HG03571 (cell line): ENCODE results near the gene MYO5A.
A peak's percentile ranks its signal among the peaks of the same experiment; 100 is the strongest.
"Not testable (repeated sequence)": the region's sequence is repeated elsewhere in the genome, so short reads cannot be mapped to it uniquely, and the experiment has no call there.

Experiments used
- ATAC-seq: cut with Tn5 transposase; IDR thresholded peaks from one replicate; pipeline ENCODE4 v1.9.1; 2021; ENCODE audit not compliant: unreplicated experiment

Gene MYO5A

DNA sequence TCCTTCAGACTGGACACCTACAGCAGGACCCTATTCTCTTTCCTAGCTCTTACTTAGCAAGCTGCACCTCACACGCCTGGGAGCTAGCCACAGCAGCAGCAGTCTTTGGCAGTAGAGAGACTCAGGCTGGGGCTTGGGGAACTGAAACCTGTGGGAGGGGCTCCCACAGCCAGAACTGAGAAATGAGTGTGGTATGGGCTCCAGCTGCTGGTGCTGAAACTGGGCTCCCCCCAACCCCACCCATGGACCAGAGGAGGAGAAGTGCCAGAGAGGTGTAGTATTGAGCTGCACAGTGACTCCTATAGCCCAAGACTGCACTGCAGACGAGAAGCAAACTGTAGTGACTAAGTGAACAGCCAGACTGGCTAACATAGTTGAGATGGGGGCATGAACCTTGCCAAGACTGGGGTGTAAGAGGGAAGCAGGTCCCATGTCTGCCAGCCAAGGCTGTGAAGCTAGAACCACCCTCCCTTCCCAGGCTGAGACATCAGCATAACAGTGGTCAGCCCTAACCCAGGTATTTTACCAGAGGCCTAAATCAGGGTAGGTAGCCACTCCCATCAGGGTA lies 62.5 kb downstream of the MYO5A start:
- ATAC-seq, result peak; percentile 91

GRCh38 chr15:52464478-52464877 lies 64.2 kb downstream of the MYO5A start:
- peak; percentile 57 for ATAC-seq

DNA sequence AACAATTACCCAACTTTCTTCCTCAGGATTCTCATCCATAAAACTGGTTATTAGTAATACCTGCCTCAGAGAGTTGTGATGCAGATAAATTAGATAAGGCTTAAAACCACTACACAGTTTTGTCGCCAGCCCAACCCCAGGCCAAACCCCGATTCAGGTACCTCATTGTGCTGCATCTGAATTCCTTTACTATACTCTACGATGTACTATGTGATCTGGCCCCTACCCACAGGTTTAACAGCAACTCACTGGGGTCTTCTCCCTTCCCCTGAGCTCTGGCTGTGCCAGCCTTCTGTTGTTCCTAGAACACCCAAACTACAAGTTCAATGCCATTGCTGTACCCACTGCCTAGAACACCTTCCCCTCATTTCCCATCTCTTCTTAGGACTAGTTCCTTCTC lies 64.6 kb downstream of the MYO5A start:
- no peak for ATAC-seq

DNA sequence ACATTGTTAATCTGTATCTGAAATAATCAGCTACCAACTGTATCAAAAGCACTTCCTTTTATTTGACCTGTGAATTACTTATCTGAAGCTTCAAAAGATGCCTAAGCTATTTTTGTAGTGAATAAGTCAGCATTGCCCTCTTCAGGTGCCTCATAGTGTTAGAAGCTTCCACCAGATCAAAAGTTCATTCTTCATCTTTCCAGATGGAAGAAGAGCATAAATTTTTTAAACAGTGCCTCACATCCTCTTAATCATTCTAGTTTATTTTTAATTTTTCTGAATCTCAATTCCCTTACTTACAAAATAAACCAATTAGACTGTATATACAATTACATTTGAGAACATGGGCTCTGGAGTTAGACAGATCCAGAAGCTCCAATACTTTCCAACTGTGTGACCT lies 65.0 kb downstream of the MYO5A start:
- ATAC-seq, result no peak

DNA sequence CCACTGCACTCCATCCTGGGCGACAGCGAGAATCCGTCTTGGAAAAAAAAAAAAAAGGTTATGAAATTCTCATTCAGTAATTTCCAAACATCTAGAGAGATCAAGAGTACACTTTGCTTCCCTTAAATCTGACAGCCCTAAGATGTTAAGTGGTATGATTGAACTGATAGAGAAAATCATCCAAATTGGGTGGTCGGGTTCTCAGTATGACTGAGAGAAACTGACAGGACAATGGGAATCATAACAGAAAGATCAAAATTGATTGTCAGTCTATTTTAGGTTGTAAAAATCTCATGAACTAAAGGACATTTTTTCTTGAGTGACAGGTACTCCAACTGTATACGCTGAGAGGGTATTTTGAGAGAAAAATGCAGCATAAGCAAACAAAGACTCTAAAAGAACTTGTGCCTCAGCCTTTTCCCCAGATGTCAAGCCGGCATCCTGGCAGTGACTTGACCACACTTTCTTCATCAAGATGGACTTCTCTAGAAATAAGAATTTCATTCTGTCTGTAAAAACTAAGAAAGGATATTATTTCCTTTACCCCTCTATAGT lies 65.8 kb downstream of the MYO5A start:
- ATAC-seq, result no peak

GRCh38 chr15:52459701-52460100 lies 69.0 kb downstream of the MYO5A start:
- not testable (repeated sequence) for ATAC-seq

- not testable (repeated sequence) for ATAC-seq
Measured at GRCh38 chr15:52459265-52459664, 69.4 kb downstream of the MYO5A start.

- ATAC-seq, result no peak
Measured at GRCh38 chr15:52448011-52448890, 80.4 kb downstream of the MYO5A start.

DNA sequence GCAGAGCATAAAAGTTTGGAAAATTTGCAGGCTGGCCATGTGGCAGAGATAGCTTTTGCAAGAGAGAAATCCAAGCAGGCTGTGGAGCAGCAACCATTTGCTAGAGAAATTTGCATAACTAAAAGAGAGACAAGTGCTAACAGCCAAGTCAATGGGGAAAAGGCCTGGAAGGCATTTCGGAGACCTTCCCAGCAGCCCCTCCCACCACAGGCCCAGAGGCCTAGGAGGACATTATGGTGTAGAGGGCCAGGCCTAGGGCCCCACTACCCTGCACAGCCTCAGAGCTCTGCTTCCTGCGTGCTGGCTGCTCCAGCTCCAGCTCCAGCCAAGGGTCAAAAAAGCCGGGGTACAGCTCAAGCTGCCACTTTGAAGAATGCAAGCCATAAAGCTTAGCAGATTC lies 82.7 kb downstream of the MYO5A start:
- no peak for ATAC-seq

GRCh38 chr15:52445553-52445952 lies 83.1 kb downstream of the MYO5A start:
- no peak for ATAC-seq

DNA sequence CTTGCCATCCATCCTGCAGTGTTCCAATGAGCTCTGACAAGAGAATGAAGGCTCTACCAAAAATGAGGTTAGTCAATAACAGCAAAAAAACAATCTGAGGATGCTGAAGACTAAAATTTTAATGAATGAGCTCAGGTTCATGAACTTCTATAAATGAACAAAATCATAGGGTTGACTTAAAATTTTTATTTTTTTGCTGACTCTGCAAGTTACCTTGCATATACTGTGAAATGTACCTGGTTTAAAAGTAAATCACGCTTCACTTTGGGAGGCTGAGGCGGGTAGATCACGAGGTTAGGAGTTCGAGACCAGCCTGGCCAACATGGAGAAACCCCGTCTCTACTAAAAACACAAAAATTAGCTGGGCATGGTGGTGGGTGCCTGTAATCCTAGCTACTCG lies 85.5 kb downstream of the MYO5A start:
- not testable (repeated sequence) for ATAC-seq

DNA sequence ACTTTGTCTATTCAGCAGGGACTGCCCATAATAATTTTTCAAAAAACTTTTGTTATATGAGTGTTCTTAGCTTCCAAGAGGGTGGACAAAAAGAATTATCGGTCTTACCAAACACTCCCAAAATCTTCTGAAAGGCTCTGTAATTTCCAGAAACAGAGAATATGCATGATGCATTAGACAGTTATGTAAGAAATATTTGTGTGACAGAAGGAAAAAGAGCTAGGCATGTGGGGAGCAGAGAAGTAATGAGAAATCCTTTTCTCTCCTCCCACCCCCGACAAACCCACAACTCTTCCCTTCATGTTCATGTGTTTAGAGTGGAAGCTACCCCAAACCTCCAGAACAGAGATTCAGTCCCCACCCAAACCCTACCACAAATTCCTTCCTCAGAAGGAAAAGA lies 86.8 kb downstream of the MYO5A start:
- ATAC-seq, result no peak

GRCh38 chr15:52440946-52441345 lies 87.7 kb downstream of the MYO5A start:
- no peak for ATAC-seq

- no peak for ATAC-seq
Measured at GRCh38 chr15:52440414-52440813, 88.3 kb downstream of the MYO5A start.

DNA sequence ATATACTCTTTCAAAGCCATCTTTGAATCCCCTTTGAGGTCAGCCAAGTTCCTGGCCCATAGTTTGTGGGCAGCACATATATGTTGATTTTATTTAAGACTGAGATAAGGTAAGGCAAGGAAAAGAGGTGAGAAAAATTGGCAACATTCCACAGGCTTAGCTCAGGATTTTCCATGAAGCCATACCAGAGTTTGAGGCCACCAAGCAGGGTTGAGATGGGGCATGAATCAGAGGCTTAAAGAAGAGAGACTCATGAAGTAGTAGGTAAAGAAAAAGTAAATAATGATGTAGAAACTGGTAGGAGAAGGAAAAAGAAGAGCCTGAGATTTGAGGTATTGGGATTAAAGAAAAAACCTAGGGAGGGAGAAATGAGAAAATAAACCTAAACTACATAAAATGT lies 89.2 kb downstream of the MYO5A start:
- ATAC-seq, result no peak

GRCh38 chr15:52439042-52439441 lies 89.6 kb downstream of the MYO5A start:
- ATAC-seq, result not testable (repeated sequence)

DNA sequence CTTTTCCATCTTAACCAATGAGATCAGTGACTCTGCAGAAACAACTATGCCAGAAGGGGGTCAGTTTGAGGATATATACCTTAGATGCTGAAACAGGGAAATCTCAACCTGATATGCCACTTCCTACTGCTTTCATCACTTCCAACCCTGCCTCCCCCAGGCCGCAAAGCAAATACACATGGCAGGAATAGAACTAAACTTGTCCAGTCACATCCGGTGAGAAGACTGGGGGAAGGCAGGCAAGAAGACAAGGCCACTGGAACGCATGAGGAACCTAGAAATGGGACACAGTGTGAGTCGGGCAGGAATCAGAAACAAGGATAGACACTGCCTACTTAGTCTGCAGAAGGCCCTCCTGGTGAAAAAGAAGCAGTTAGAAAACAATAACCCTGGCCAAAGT lies 90.6 kb downstream of the MYO5A start:
- ATAC-seq, result no peak

GRCh38 chr15:52437646-52438045 lies 91.0 kb downstream of the MYO5A start:
- ATAC-seq, result no peak

- ATAC-seq, result no peak
Measured at GRCh38 chr15:52436981-52437380, 91.7 kb downstream of the MYO5A start.

DNA sequence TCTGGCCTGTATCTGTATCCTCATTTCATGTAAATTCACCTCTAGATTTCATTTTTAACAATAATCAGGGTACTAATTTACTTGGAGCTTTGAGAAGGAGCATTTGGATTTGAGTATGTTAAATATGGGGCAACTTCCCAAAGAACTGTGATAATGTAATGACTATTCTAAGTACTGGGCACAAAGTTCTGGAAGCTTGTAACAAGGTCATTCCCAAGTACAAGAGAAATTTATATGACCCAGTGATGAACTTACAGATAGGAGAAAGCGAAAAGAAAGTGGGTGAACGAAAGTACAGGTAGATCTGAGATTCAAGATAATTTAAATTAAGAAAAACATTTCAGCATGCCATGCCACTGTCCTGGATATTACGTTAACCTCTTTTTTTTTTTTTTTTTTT lies 93.8 kb downstream of the MYO5A start:
- no peak for ATAC-seq

DNA sequence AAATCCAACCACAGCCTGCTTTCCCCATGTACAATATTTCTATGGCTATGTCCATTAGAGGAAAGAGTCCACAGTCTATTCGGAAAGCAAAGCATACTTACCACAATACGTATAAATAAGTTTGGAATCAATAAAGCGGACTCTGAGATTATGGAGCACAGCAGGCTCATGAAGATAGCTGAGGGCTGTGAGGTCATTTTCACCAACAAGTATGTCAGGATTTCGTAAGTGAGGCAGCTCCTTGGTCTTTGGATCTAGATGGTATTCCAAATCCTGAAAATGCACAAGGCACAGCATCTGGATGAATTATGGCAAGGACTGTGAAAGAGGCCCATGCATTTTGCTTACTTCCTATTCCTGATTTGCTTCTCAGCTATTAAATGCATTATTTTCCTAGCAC lies 100.4 kb downstream of the MYO5A start:
- no peak for ATAC-seq

GRCh38 chr15:52427804-52428203 lies 100.9 kb downstream of the MYO5A start:
- no peak for ATAC-seq
